Effector CD8-positive, alpha-beta T cell (primary cell): Measurements from ENCODE around the gene PPP2R3B.

Experiments
- DNase-seq: peaks from one replicate; lab custom pipeline; 2025; lab: John Stamatoyannopoulos, UW

Gene PPP2R3B

DNA sequence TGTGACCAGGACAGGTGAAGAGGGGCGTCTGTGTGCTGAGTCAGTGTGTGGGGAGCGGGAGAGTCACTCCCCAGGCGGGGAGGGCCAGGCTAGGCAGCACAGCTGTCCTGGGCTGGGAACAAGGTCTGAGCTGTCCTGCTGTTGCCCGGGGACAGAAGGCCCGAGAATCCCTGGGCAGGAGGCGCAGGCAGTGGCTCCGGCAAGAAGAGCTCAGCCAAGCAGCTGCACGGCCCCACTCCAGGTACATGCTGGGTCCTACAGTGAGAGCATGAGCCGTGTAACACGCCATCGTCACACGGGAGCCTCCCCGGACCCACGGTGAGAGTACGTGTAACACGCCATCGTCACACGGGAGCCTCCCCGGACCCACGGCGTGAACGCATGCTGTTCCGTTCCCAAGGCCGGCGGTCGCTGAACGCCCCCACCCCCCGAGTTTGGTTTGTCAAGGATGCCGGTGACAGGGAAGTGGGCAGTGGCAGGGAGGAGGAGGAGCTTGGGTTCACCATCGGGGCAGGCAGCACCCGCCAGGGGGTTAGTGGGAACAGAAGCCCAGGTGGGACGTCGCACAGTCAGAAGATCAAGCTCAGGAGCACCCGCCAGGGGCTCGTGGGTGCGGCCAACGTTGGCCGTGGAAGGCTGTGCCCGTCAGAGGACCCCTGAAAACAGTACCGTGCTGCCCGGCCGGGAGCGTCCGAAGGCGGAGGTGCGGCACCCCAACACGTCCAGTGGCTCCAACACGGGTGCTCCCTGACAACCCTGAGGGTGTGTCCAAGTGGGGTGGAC is 15.6 kb downstream of the PPP2R3B start:
- DNase-seq = no peak

DNA sequence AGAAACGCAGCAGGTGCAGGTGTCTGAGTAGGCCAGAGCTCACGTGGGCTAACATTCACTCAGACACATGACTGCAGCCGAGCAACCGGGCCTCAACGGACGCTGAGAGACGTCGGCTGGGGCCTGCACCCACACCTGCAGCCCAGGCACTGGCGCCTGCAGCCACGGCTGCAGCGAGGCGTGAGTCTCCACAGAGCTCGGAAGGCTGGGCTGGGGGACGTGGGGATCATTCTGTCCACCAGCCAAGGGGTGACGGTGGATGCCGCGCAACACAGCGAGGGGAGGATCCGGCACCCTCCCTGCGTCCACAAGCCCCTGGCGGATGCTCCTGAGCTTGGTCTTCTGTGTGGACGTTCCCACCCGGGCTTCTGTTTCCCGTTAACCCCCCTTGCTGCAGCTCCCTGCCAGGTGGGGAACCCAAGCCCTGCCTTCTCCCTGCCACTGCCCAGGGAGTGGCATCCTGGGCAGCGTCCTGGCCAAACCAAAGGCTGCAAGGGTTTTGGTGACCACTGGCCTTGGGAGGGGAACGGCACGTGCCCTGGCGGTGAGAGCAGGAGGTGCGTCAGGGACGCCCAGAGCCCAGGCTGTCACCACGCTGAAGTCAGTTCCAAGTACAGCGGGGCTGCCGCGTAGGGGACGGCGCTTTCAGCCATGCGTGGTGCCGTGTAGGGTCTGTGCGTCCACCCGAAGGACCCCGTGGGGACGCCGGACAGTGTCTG is 16.3 kb downstream of the PPP2R3B start:
- no peak for DNase-seq

DNA sequence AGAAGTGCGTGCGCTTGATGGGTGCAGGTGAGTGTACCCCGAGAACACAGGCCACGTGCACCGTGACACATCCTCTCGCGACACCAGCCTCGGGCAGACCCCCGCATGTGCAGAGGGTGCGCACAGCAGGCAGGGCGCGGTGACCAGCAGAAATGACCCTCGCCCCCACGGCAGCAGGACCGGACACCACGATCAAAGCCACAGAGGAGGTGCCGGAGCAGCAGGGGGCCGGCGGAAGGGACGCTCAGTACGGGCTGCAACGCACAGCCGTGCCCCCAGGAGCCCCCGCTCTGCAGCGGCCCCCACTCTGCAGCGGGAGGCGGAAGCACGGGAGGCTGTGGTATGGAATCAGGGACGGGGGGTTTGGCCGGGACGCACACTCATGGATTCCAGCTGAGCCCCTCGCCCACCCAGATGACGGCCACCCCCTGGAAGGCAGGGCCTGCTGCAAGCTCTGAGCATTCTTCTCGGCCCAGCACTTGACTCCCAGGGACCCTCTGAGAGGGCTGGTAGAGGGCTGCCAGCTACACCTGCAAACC is 17.1 kb downstream of the PPP2R3B start:
- no peak for DNase-seq

DNA sequence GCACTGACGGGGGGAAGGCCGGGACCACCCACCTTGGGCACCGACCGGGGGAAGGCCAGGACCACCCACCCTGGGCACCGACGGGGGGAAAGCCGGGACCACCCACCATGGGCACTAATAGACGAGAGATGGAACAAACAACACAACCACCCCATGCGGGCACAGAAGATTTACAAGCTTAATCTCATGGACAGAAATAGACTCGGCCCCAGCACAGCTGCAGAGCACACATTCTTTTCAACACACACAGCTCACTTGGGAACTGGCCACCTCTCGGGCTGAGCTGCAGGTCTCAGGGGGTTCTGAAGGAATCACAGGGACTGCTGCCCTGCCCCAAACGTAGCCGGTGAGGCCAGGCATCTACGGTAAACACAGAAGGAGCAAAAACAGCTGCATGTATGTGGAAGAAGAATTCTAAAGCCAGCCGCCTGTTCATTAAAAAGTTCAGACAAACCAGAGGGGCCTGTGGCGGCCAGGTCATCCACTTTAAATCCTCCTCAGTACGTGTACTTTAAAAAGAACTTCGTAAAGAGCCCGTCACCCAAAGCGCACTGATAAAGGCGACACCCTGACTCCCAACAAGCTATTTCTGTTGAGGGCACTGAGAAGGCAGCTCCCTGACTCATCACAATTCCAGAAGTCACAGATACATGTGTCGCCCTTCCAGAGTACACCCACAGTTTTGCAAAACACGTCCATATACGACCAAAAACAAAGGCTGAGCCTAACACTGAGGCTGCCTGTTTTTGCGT is 17.7 kb downstream of the PPP2R3B start:
- no peak for DNase-seq

DNA sequence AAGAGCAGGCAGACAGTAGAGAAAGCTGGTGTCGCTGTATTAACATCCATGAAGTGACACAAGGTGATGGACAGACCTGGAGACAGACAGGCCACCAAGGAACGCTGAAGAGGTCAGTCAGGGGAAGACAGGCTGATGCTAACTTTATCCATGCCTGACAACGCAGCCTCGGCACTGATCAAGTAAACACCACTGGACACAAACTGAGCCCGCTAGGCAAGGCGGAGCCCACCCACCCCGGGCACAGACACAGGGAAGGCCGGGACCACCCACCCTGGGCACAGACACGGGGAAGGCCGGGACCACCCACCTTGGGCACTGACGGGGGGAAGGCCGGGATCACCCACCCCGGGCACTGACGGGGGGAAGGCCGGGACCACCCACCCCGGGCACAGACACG is 18.8 kb downstream of the PPP2R3B start:
- DNase-seq = no peak

DNA sequence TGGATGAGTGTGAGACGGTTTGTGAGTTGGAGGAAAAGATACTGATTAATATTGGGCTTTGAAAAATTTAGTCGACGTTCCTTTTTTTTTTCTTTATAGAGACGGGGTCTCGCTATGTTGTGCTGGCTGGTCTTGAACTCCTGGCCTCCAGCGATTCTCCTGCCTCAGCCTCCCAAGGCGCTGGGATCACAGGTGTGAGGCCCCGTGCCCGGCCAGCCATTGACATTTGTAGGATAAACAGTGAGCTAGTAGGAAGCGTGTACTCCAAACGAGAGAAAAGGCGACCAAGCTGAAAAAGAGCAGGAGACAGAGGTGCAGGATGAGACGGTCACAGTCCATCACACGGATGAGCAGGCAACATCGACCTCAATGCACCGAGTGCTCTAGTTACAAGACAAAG is 19.4 kb downstream of the PPP2R3B start:
- DNase-seq = no peak

DNA sequence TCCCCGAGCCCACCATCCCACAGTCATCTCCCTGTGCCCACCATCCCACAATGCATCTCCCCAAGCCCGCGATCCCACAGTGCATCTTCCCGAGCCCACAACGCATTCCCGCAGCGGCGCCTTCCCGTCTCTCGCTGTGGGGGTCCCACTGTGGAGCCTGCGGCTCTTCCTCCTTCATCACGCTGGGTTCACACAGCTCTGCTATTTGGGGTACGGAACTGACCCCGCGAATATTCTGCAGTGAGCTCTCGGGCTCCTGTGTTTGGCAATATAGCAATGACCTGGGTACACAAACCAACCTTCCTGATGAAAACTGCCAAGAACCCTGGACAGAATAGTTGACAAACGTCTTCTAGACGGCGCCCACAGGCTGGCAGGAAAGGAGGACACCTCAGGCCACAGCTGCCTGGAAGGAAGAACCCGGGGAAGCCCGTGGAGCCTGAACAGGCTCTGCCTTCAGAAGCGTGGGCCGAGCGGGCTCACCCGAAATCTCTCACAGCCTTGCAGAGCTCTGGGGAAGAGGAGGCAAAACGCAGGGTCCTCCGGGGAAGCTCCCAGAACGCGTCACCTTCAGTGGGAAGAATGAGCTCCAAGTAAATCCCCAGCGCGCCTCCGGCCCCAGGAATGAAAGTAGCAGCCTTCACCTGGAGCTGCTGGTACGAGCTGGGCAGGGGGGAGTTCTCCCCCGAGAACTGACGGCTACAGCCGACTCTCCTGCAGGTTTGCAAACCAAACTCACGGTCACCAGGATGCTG is 22.9 kb downstream of the PPP2R3B start:
- no peak for DNase-seq

DNA sequence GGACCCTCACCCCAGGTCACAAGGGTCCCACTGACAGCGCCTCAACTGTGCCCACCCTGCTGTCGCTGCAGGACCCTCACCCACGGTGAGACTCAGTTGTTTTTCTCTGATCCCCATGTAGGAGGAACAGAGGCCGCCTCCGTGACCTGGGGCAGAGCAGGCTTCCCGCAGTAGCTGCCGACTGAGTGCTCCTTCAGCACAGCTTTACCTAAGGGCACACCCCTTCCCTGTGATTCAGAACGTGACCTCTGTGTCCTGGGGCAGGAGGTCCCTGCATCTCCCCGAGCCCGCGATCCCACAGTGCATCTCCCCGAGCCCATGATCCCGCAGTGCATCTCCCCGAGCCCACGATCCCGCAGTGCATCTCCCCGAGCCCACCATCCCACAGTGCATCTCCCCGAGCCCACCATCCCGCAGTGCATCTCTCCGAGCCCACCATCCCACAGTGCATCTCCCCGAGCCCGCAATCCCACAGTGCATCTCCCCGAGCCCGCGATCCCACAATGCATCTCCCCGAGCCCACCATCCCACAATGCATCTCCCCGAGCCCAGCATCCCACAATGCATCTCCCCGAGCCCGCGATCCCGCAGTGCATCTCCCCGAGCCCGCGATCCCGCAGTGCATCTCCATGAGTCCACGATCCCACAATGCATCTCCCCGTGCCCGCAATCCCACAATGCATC is 23.6 kb downstream of the PPP2R3B start:
- DNase-seq = no peak

GRCh38 chrX:362351-362750 is 24.4 kb downstream of the PPP2R3B start:
- no peak for DNase-seq

DNA sequence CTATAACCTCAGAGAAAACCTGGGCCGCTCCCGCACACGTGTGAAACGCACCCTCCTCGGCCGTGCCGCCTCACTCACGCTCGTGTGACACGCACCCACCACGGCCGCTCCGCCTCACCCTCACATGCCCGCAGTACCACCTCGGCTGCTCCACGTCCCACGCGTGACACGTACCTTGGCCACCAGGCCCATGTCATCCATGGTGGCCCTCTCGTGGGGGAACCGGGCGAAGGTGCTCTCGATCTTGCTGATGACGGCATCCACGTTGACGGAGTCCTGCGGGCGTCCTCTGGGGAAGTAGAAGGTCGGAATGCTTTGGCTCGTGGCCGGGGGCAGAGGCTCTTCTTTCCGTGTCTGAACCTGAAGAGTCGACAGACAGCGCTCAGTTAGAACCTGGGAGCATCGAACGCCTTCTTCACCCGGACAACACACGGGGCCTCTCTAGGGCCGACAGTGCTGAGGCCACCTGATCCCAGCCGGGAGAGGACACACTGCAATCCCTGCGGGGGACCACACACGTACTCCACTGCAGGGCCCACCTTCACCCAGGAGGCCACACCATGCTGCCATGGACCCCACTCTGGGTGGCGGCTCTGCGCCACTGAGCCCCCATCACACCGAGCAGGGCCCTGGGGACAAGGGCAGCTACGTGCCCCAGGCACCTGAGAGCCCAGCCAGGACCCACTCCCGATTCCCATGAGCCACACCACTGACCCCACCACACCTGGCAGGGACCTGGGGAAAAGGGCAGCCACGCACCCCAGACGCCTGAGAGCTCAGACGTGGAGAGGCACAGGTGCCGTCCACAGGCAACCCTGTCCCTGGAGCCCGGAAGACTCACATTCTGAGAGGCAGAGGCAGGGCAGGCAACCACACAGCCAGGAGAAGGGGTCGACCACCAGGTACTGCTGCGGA is 25.2 kb downstream of the PPP2R3B start:
- DNase-seq = no peak

- no peak for DNase-seq
Observed at GRCh38 chrX:360496-361150, 26.1 kb downstream of the PPP2R3B start.

GRCh38 chrX:358651-359143 is 28.0 kb downstream of the PPP2R3B start:
- no peak for DNase-seq

GRCh38 chrX:357693-358471 is 28.8 kb downstream of the PPP2R3B start:
- DNase-seq = no peak

GRCh38 chrX:357035-357692 is 29.5 kb downstream of the PPP2R3B start:
- no peak for DNase-seq

DNA sequence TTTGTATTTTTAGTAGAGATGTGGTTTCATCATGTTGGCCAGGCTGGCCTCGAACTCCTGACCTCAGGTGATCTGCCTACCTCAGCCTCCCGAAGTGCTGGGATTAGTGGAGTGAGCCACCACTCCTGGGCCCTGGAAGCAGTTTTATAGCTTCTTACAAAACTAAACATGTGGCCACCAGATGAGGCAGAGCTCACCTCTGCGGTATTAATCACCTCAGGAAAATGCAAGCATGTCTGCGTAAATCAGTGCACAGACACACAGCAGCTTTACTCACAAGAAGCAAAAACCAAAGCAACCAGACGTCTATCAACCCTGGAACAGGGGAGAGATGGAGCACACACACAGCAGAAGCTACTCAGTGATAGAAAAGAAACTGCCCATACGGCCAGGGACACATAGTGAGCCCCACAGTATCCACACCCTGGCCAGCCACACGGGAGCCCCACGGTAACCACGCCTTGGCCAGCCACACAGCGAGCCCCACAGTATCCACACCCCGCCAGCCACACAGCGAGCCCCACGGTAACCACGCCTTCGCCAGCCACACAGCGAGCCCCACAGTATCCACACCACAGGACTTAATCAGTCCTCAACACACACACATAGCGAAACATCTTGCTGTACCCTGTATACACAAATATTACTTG is 30.2 kb downstream of the PPP2R3B start:
- DNase-seq = no peak

- no peak for DNase-seq
Observed at GRCh38 chrX:355329-356050, 31.2 kb downstream of the PPP2R3B start.
